ENCODE results near the gene CTIF.

GRCh38 chr18:48724939-48725338, 186.1 kb downstream of the CTIF start:
- TF ChIP-seq POLR2AphosphoS5 (IDR thresholded peaks at IDR 0.05): no peak
- TF ChIP-seq POLR2A (IDR thresholded peaks at IDR 0.05): no peak
